ENCODE data around the gene MLLT3.

DNA sequence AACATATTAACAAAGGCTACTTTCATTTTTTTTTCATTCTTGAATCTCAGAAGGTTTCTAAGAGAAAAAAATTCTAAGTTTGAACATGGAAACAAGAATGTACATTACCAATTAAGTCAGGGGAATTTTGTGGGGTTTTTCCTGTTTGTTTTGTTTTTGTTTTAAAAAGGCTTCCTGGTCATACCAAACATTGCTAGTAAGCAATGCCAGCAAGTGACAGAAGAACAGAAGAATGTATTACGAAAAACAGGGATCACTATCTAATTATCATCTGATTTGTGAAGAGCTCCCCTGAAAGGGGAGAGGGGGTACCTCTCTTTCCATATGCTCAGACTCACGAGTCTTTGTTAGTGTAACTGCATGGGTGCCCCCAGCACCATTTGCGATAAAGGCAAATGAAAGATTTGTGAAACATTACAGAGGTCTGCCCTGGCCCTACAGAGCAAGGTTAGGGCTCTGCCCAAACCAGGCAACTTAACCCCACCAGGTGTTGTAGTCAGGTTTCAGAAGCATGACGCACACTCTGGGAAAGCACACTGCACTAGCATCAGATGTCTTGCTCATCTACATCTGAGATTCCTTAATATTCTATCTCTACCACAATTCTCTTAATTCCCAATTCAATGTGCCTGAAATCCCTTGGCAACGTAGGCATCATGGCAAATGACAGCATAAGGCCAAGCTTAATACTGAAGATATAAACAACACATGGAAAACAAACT, 268.2 kb downstream of the MLLT3 start:
- TF ChIP-seq POLR2A (IDR thresholded peaks at IDR 0.05; ENCODE audit: low read length) (no peak), GATA1 (IDR thresholded peaks at IDR 0.05; ENCODE audit: low read depth, low read length) (no peak)

All from erythroblast (primary cell).